AG09309 (cell line): ENCODE results near the gene USP9Y.
"Not testable (repeated sequence)": the region's sequence is repeated elsewhere in the genome, so short reads cannot be mapped to it uniquely, and the experiment has no call there.

Source experiments
- DNase-seq: peaks from one replicate; pipeline ENCODE4 v3.0.0-alpha.2; 2010; ENCODE audit warnings: low read depth
- H3K4me3 ChIP-seq: 2 replicates; pipeline ENCODE4 v1.5.1; 2011; ENCODE audit warnings: mild to moderate bottlenecking, low read depth, low read length, moderate library complexity; ENCODE audit not compliant: control insufficient read depth
- CTCF ChIP-seq: IDR thresholded peaks from 2 replicates; pipeline ENCODE4 v1.5.1; 2011; ENCODE audit warnings: mild to moderate bottlenecking, low read depth, low read length, inconsistent platforms; ENCODE audit not compliant: insufficient read depth, control insufficient read depth; ENCODE audit errors: missing control alignments

The USP9Y gene, protein sequence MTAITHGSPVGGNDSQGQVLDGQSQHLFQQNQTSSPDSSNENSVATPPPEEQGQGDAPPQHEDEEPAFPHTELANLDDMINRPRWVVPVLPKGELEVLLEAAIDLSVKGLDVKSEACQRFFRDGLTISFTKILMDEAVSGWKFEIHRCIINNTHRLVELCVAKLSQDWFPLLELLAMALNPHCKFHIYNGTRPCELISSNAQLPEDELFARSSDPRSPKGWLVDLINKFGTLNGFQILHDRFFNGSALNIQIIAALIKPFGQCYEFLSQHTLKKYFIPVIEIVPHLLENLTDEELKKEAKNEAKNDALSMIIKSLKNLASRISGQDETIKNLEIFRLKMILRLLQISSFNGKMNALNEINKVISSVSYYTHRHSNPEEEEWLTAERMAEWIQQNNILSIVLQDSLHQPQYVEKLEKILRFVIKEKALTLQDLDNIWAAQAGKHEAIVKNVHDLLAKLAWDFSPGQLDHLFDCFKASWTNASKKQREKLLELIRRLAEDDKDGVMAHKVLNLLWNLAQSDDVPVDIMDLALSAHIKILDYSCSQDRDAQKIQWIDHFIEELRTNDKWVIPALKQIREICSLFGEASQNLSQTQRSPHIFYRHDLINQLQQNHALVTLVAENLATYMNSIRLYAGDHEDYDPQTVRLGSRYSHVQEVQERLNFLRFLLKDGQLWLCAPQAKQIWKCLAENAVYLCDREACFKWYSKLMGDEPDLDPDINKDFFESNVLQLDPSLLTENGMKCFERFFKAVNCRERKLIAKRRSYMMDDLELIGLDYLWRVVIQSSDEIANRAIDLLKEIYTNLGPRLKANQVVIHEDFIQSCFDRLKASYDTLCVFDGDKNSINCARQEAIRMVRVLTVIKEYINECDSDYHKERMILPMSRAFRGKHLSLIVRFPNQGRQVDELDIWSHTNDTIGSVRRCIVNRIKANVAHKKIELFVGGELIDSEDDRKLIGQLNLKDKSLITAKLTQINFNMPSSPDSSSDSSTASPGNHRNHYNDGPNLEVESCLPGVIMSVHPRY (N-terminal part only)

DNA sequence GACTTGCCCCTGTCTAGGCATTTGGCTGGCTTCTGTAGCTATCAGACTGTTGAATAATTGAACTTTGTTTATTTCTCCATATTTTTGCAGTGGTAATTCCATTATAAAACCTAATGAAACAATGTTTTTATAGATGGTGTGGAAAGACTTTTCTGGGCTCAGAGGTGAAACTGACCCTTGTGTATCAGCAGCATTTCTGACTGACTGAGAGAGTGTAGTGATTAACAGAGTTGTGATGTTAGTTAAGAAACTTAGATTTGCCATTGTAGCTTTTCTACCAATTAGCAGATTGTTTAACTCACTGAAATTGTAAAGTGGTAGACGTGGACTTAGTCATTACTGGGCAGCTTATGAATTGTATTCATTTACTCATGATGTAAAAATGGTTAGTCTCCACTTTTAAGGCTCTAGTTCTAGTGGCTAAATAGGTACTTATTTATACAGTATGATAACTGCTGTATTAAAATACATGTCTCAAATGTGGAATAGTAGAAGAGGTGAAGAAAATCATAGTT is at the start of gene USP9Y:
TSS of gene USP9Y (plus strand) at position 51 of the 515 bp plus-strand sequence. CDS start 8,217 bp downstream, outside the sequence.
- no peak for DNase-seq
- H3K4me3 ChIP-seq, result no peak within 1 kb of the TSS
- no peak for TF ChIP-seq CTCF

DNA sequence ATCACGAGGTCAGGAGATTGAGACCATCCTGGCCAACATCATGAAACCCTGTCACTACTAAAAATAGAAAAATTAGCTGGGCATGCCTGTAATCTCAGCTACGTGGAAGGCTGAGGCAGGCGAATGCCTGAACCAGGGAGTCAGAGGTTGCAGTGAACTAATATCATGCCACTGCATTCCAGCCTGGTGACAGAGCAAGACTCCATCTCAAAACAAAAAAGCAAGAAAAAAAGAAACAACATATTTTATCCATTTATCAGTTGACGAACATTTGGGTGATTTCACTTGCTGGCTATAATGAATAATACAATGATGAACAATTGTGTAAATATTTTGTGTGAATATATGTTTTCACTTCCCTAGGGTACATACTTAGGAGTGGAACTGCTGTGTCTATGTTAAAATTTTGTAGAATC is 49.4 kb upstream of the USP9Y start:
- DNase-seq, result no peak
- TF ChIP-seq CTCF, result no peak
- H3K4me3 ChIP-seq, result no peak overlapping the region

DNA sequence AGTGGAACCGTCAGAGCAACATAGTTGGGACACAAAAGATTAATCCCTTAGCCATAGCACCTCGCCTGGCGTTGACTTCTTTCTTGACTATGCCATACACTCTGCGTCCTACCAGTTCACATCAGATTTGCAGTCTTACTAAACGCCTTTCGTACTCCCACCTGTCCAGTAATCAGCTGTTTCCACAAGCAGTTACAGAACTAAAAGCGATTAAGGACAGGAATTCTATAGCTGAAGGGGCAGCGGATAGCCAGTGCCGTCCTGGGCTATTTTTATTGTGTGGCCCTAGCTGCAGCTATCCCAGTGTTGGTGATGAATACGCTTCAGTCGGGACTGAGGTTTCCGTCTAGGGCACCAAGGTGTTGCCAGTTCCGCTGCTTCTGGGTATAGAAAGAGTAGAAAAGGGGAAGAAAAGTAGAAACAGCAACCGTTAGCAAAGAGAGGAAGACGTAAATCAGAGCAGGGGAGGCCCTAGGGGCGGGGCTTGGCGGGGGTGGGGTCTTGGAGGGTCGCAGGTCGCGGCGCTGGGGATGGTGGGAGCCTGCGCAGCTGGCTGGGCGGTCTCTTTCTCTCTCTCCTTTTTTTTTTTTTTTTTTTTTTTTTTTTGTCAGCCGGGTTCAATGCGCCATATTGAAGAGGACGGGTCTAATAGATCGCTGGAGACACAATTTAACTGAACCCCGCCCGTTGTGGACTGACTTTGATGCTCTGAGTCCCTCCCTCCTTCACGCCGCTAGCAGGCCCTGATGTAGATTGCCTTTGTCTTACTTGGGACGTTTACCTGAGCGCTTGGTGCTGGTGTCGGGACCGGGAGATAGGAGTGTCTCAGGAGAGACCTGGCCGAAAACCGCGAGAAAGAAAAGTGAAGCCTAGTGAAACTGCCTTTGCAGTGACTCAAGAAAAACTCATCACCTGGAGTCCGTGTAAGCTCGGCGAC is 39.0 kb upstream of the USP9Y start:
- TF ChIP-seq CTCF, result no peak
- H3K4me3 ChIP-seq, result no peak overlapping the region
- no peak for DNase-seq

- TF ChIP-seq CTCF, result no peak
- no peak for DNase-seq
- H3K4me3 ChIP-seq, result no peak overlapping the region
These were observed 38.1 kb upstream of the USP9Y start for GRCh38 chrY:12662745-12663591.

- not testable (repeated sequence) for DNase-seq
These were observed 37.2 kb upstream of the USP9Y start for GRCh38 chrY:12663845-12664244.

DNA sequence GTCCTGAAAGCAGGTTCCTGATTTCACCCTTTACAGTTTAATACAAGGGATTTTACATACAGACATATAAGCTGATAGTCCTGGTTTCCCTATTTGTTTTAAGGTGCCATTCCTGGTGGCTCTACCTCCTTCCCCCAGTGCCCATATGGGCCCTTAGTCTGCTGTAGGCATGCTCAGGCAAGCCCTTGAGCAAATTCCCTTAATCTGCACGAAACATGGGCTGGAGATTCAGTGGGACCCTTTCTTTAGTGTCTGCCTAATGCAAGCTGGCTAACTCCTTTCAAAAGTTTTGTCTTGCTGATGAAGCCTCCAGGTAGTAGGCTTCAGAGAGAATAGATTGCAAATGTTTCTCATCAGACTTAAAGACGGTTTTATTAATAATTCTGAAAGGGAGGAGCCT is 22.9 kb upstream of the USP9Y start:
- TF ChIP-seq CTCF, result no peak
- no peak overlapping the region for H3K4me3 ChIP-seq
- DNase-seq, result no peak

More at GRCh38 chrY:12663845-12664244, 37.2 kb upstream of the USP9Y start:
- H3K4me3 ChIP-seq, result not testable (repeated sequence)
